PFSK-1 (cell line): Measurements from ENCODE around the gene PIGK.

Experiments
- FOXP2 ChIP-seq: optimal IDR thresholded peaks from 2 replicates; pipeline ENCODE3; 2011; ENCODE audit warnings: borderline replicate concordance, control low read depth, inconsistent platforms; ENCODE audit not compliant: insufficient read depth; ENCODE audit errors: extremely low read length, extremely low read depth
- POLR2AphosphoS5 ChIP-seq: IDR thresholded peaks from 2 replicates; pipeline ENCODE4 v1.6.1; 2012; ENCODE audit warnings: low read depth, mild to moderate bottlenecking, control low read depth, low read length, moderate library complexity
- SIN3A ChIP-seq: IDR thresholded peaks from 2 replicates; pipeline ENCODE4 v1.6.1; 2012; ENCODE audit warnings: mild to moderate bottlenecking, low read length, moderate library complexity, borderline replicate concordance; ENCODE audit not compliant: insufficient read depth
- TAF1 ChIP-seq: IDR thresholded peaks from 2 replicates; pipeline ENCODE4 v1.6.1; 2012; ENCODE audit warnings: low read length, control low read depth, borderline replicate concordance; ENCODE audit not compliant: insufficient read depth
- TF ChIP-seq, protein P1 (sequence below), 2 experiments: IDR thresholded peaks; 2 replicates each; pipeline versions ENCODE4 v1.6.1 to v1.8.0; 2011 to 2012; ENCODE audit warnings: low read depth in 2 of 2, low read length in 2 of 2, control low read depth in 1 of 2, inconsistent platforms in 1 of 2, mild to moderate bottlenecking in 1 of 2, moderate library complexity in 1 of 2; ENCODE audit not compliant: insufficient read depth in 1 of 2

Gene PIGK

DNA sequence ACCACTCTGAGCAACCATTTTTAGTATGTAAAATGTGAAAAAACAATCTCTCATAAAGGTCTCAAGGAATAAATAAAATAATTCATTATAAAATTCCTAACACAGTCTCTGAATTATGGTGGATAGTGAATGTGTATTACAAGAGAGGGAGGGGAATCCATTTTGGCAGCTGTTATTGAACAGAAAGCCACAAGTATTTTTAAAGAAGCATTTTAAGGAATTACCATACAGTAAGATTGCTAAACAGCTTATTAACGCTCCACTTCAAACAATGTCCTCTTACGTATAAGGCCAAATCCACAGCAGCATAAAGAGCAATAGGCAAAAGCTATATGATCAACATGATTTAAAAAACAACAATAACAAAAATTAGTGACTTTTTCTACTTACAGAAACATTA lies 18.4 kb downstream of the PIGK start:
- TF ChIP-seq SIN3A (no peak), POLR2AphosphoS5 (no peak), TAF1 (no peak), FOXP2 (no peak)
- TF ChIP-seq, protein P1, sequence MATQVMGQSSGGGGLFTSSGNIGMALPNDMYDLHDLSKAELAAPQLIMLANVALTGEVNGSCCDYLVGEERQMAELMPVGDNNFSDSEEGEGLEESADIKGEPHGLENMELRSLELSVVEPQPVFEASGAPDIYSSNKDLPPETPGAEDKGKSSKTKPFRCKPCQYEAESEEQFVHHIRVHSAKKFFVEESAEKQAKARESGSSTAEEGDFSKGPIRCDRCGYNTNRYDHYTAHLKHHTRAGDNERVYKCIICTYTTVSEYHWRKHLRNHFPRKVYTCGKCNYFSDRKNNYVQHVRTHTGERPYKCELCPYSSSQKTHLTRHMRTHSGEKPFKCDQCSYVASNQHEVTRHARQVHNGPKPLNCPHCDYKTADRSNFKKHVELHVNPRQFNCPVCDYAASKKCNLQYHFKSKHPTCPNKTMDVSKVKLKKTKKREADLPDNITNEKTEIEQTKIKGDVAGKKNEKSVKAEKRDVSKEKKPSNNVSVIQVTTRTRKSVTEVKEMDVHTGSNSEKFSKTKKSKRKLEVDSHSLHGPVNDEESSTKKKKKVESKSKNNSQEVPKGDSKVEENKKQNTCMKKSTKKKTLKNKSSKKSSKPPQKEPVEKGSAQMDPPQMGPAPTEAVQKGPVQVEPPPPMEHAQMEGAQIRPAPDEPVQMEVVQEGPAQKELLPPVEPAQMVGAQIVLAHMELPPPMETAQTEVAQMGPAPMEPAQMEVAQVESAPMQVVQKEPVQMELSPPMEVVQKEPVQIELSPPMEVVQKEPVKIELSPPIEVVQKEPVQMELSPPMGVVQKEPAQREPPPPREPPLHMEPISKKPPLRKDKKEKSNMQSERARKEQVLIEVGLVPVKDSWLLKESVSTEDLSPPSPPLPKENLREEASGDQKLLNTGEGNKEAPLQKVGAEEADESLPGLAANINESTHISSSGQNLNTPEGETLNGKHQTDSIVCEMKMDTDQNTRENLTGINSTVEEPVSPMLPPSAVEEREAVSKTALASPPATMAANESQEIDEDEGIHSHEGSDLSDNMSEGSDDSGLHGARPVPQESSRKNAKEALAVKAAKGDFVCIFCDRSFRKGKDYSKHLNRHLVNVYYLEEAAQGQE (IDR thresholded peaks at IDR 0.05; ENCODE audit: insufficient read depth in 1 of 2, low read depth in 2 of 2, low read length in 2 of 2) = no peak

DNA sequence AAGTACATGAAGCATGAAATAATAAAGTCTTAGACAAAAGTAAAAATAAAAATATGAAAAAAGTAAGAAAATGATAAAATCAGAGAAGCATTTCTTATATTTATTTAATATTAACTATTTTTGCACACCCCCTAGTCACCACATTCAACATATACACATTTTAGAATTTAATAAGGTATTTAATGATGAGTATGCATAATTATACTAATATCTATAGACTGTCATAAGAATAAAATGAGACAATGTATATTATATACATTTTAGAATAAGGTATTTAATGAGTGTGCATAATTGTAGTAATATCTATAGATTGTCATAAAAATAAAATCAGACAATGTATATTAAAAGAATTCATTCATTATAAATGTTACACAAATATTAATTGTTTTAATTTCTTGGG lies 18.9 kb downstream of the PIGK start:
- TF ChIP-seq POLR2AphosphoS5 (no peak), SIN3A (no peak)

DNA sequence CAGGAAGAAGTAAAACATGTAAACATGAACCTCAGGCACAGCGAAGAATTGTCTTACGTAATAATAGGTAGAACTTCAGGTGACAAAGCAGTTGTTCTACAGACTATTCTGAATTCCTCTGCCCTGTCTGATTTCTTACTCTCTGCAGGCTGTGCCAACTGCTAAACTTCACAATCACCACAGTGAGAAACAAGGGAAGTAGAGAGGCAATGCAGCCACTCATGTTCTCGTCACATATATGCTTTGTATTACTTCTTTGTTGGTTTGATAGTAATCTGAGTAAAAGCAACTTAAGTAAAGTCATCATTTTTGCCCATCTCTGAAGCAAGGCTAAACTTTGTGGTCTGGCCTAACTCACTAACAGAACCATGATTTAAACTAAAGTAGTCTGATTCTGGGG lies 21.9 kb downstream of the PIGK start:
- no peak for TF ChIP-seq POLR2AphosphoS5
- TF ChIP-seq, protein P1 (IDR thresholded peaks at IDR 0.05; ENCODE audit: insufficient read depth in 1 of 2, low read depth in 2 of 2, low read length in 2 of 2) = no peak
- no peak for TF ChIP-seq FOXP2

DNA sequence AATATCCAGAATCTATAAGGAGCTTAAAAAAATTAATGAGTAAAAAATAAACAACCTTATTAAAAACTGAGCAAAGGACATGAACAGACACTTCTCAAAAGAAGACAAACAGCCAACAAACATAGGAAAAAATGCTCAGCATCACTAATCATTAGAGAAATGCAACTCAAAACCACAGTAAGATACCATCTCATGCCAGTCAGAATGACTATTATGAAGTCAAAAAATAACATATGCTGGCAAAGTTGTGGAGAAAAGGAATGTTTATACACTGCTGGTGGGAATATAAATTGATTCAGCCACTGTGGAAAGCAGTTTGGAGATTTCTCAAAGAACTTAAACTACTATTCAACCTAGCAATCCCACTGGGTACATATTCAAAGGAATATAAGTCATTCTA lies 25.3 kb downstream of the PIGK start:
- TF ChIP-seq, protein P1 (IDR thresholded peaks at IDR 0.05; ENCODE audit: insufficient read depth in 1 of 2, low read depth in 2 of 2, low read length in 2 of 2) = no peak
- no peak for TF ChIP-seq SIN3A

DNA sequence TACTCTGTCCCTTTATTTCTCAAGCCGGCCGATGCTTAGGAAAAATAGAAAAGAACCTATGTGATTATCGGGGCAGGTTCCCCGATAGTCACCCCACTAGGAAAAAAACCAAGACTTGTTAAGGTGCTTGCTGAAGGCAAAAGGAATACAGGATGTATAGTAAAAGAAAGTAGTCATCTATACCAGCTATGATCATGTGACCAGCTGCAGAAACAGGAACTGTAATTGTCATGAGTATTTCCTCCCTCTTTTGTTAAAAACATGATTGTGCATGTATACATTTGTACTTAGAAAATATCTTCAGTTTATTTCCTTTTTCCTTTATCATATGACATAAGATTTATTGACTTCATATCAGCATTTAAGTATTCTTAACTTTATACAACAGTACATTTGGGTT lies 30.5 kb downstream of the PIGK start:
- TF ChIP-seq FOXP2 = no peak
- no peak for TF ChIP-seq SIN3A
- TF ChIP-seq POLR2AphosphoS5 = no peak
- TF ChIP-seq TAF1 = no peak
- TF ChIP-seq, protein P1 (IDR thresholded peaks at IDR 0.05; ENCODE audit: insufficient read depth in 1 of 2, low read depth in 2 of 2, low read length in 2 of 2) = no peak

DNA sequence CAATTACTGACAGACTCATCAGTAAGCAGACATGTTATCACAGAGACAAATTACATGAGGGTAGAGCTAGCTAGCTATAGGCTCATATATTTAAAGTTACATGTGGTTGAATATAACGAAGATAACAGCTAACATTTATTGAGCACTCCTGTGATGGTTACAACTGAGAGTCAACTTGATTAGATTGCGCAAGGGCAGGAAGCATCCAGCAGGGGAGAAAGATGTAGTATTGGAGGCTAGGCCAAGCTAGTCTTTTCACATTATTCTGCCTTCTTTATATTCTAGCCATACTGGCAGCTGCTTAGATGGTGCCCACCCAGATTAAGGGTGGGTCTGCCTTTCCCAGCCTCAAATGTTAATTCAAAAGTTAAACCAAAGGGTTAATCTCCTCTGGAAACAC lies 37.1 kb downstream of the PIGK start:
- TF ChIP-seq SIN3A (no peak), FOXP2 (no peak), POLR2AphosphoS5 (no peak), TAF1 (no peak)
- TF ChIP-seq, protein P1 (IDR thresholded peaks at IDR 0.05; ENCODE audit: insufficient read depth in 1 of 2, low read depth in 2 of 2, low read length in 2 of 2) = no peak
